ENCODE results near the gene SUMF2. TPM values are rescaled to one million over a fixed set of nuclear protein-coding genes. Genes with fewer than 3 reads are reported as not detected.
"Not testable (repeated sequence)": the region's sequence is repeated elsewhere in the genome, so short reads cannot be mapped to it uniquely, and the experiment has no call there.

Gene SUMF2
- total RNA-seq, 4 donors from 2014 or later, result 71.4 to 93.2 (median 80.8) TPM

DNA sequence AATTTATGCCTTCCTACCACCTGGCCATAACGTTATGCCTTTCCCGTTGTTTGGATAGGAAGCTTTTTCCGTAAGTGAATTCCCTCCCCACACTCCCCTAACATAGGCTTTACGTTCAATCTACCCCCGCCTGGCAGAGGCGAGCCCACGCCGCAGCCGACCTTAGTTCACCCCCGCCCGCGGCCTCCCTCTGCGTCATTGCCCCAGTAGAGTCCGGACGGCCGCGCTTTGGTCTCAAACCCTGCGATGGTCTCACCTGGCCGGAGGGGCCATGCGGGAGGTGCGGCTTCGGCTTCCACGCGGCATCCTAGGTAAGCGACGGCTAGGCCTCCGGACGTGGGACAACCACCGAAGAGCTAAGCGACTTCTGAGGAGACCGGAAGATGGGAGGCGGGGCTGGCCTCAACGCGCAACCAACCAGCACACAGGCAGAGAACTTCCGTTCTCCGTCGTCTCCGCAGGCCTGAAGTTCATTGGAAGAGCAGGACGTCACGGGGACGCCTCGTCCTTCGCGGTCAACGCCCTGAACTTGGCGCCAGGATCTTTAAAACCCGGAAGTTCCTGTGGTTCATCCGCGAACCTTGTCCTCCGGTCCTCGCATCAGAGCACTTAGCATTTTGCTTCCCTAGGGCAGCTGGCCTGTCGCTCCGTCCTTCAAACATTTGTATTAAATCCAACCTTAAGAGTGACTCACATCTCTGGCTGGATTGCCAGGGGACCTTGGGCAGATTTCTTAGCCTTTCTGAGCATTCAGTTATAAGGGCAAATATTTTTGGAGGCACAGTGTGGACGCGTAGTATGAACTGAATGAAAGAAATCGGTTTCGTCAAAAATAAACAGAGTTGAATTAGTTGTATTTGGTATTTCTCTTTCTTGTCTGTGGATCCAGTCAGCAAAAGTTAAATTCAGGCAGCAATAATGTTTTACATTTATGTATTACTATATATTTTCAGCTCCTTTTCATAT lies 42.3 kb downstream of the SUMF2 start, which contains the start of gene CHCHD2:
Gene CHCHD2 (minus strand): TSS at position 369 of the 966 bp plus-strand sequence. CDS start 63 bp downstream, at position 306.
- Histone ChIP-seq H3K4me3 (peak within 1 kb of the TSS; percentile 76 to 92 (median 83)), H3K9me3 (no peaks in the 10 kb centered on the region), H3K27ac (replicated peaks in 1 of 4) (peak within 1 kb of the TSS; percentile 86 to 93 (median 92)), H3K27me3 (peaks cover 0 to 5% (median 0%) of the 10 kb centered on the region in 4 donors), H3K36me3 (peaks cover 29 to 32% (median 31%) of the 10 kb centered on the region in 4 donors), H3K4me1 (peaks cover 11 to 29% (median 23%) of the 10 kb centered on the region in 4 donors)
- DNase-seq (ENCODE audit: extremely low spot score), result peak; percentile 99
- intact Hi-C loops (cut with DNase I), result no loop called here
- TF ChIP-seq POLR2A (IDR thresholded peaks at IDR 0.05; ENCODE audit: low read depth), result peak; percentile 77
- TF ChIP-seq POLR2AphosphoS5 (IDR thresholded peaks at IDR 0.05), result peak; percentile 91 to 97
- TF ChIP-seq, protein P1, sequence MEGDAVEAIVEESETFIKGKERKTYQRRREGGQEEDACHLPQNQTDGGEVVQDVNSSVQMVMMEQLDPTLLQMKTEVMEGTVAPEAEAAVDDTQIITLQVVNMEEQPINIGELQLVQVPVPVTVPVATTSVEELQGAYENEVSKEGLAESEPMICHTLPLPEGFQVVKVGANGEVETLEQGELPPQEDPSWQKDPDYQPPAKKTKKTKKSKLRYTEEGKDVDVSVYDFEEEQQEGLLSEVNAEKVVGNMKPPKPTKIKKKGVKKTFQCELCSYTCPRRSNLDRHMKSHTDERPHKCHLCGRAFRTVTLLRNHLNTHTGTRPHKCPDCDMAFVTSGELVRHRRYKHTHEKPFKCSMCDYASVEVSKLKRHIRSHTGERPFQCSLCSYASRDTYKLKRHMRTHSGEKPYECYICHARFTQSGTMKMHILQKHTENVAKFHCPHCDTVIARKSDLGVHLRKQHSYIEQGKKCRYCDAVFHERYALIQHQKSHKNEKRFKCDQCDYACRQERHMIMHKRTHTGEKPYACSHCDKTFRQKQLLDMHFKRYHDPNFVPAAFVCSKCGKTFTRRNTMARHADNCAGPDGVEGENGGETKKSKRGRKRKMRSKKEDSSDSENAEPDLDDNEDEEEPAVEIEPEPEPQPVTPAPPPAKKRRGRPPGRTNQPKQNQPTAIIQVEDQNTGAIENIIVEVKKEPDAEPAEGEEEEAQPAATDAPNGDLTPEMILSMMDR (IDR thresholded peaks at IDR 0.05), result no peak
- no peak for TF ChIP-seq EP300 (IDR thresholded peaks at IDR 0.05)
- 4% methylated on average over 42 of the region's 57 CpGs for WGBS

DNA sequence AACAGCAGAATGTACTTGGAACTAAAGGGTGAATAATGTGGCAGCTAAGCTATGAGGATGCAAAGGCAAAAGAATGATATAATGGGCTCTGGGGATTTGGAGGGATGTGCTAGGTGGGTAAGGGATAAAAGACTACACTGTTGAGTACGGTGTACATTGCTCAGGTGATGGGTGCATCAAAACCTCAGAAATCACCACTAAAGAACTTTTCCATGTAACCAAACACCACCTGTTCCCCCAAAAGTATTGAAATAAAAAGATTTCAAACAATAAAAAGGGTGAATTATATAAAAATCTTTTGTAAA lies 43.8 kb downstream of the SUMF2 start:
- intact Hi-C loops (cut with DNase I), result no loop called here
- DNase-seq (ENCODE audit: extremely low spot score), result no peak
- Histone ChIP-seq H3K27me3 (peaks cover 0 to 10% (median 0%) of the 10 kb centered on the region in 4 donors), H3K27ac (replicated peaks in 1 of 4) (no peak overlapping the region), H3K4me3 (no peak overlapping the region), H3K9me3 (no peaks in the 10 kb centered on the region), H3K4me1 (peaks cover 11 to 29% (median 23%) of the 10 kb centered on the region in 4 donors), H3K36me3 (peaks cover 14 to 17% (median 15%) of the 10 kb centered on the region in 4 donors)
- TF ChIP-seq POLR2A (IDR thresholded peaks at IDR 0.05; ENCODE audit: low read depth) (no peak), EP300 (IDR thresholded peaks at IDR 0.05) (no peak), POLR2AphosphoS5 (IDR thresholded peaks at IDR 0.05) (no peak)
- TF ChIP-seq, protein P1 (IDR thresholded peaks at IDR 0.05), result no peak
- WGBS, result 96% methylated on average over 1 of the region's 1 CpG

DNA sequence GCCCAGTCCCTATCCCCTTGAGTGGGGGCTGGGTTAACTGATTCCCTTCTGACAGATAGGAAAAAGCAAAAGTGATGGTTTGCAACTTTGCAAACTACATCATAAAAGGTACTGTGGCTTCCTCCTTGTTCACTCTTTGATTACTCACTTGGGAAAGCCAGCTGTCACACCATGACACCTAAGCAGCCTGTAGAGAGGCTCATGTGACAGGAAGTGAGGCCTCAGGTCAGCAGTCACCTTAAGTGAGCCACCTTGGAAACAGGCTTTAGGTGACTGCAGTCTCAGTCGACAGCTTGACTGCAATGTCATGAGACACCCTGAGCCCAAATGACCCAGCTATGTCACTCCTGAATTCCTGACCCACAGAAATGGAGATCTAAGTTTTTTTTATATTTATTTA lies 46.5 kb downstream of the SUMF2 start:
- no peaks in the 10 kb centered on the region for H3K36me3 ChIP-seq
- no peaks in the 10 kb centered on the region for H3K9me3 ChIP-seq
- intact Hi-C loops (cut with DNase I), result no loop called here
- H3K4me1 ChIP-seq, result peaks cover 0 to 8% (median 7%) of the 10 kb centered on the region in 4 donors
- no peak for DNase-seq (ENCODE audit: extremely low spot score)
- H3K27me3 ChIP-seq, result peaks cover 0 to 21% (median under 1%) of the 10 kb centered on the region in 4 donors
- TF ChIP-seq, protein P1 (IDR thresholded peaks at IDR 0.05), result no peak
- TF ChIP-seq POLR2AphosphoS5 (IDR thresholded peaks at IDR 0.05) (no peak), EP300 (IDR thresholded peaks at IDR 0.05) (no peak), POLR2A (IDR thresholded peaks at IDR 0.05; ENCODE audit: low read depth) (no peak)
- no peak overlapping the region for H3K27ac ChIP-seq (replicated peaks in 1 of 4)
- 60% methylated on average over 1 of the region's 1 CpG for WGBS
- H3K4me3 ChIP-seq, result no peak overlapping the region

- H3K9me3 ChIP-seq; DNase-seq (ENCODE audit: extremely low spot score); intact Hi-C loops (cut with DNase I); H3K4me3 ChIP-seq; H3K27ac ChIP-seq (replicated peaks in 1 of 4); H3K36me3 ChIP-seq; H3K4me1 ChIP-seq: not testable (repeated sequence)
- WGBS, result 75% methylated on average over 3 of the region's 3 CpGs
- H3K27me3 ChIP-seq, result peaks cover 0 to 37% (median 8%) of the 10 kb centered on the region in 4 donors
Observed at GRCh38 chr7:56112244-56112643, 48.2 kb downstream of the SUMF2 start.

- Histone ChIP-seq H3K4me1 (peaks cover 0 to 9% (median 8%) of the 10 kb centered on the region in 4 donors), H3K4me3 (peak within 1 kb of the TSS in 3 of 4 donors; percentile 16 to 19 (median 16)), H3K27ac (replicated peaks in 1 of 4) (no peak within 1 kb of the TSS), H3K36me3 (no peaks in the 10 kb centered on the region), H3K27me3 (peaks cover 0 to 39% (median 8%) of the 10 kb centered on the region in 4 donors), H3K9me3 (no peaks in the 10 kb centered on the region)
- TF ChIP-seq, protein P1 (IDR thresholded peaks at IDR 0.05), result no peak
- TF ChIP-seq POLR2AphosphoS5 (IDR thresholded peaks at IDR 0.05) (no peak), POLR2A (IDR thresholded peaks at IDR 0.05; ENCODE audit: low read depth) (no peak), EP300 (IDR thresholded peaks at IDR 0.05) (no peak)
- intact Hi-C loops (cut with DNase I), result no loop called here
- 5% methylated on average over 25 of the region's 65 CpGs for WGBS
- no peak for DNase-seq (ENCODE audit: extremely low spot score)
Observed at GRCh38 chr7:56115852-56116538, 51.9 kb downstream of the SUMF2 start, which contains the start of gene NUPR2. NUPR2 (minus strand) TSS chr7:56116417; CDS start chr7:56116314, 103 bp downstream.

All from esophagus muscularis mucosa (tissue), 4 donors.